GM23338 (cell line): Measurements from ENCODE around the gene CAMTA1. TPM values are rescaled to one million over a fixed set of nuclear protein-coding genes. Genes with fewer than 3 reads are reported as not detected.

Experiments used
- ATAC-seq: fragments of 200-7000 bp; cut with Tn5 transposase; 3 replicates; pipeline ENCODE4 v1.9.1; 2020
- DNase-seq: peaks from one replicate; pipeline ENCODE4 v3.0.0-alpha.2; 2015; ENCODE audit warnings: low spot score
- H2AFZ ChIP-seq: fragments of 200-600 bp; sonication (generic); 2 replicates; pipeline ENCODE4 v1.8.0; 2016; ENCODE audit warnings: antibody characterized with exemption, mild to moderate bottlenecking, moderate library complexity
- H3F3A ChIP-seq: fragments of 200-600 bp; sonication (generic); replicated peaks from 2 replicates; pipeline ENCODE4 v1.8.0; 2017; ENCODE audit warnings: antibody characterized with exemption, mixed run types, low read depth
- H3K27ac ChIP-seq: fragments of 200-600 bp; sonication (generic); 2 replicates; pipeline ENCODE4 v1.6.1; 2016; ENCODE audit warnings: low read depth
- H3K27me3 ChIP-seq: fragments of 200-600 bp; sonication (generic); 2 replicates; pipeline ENCODE4 v1.8.0; 2016; ENCODE audit warnings: mild to moderate bottlenecking, mixed run types, moderate library complexity; ENCODE audit not compliant: insufficient read depth
- H3K36me3 ChIP-seq: fragments of 200-600 bp; sonication (generic); 2 replicates; pipeline ENCODE4 v1.8.0; 2016; ENCODE audit warnings: mild to moderate bottlenecking; ENCODE audit not compliant: insufficient read depth
- H3K4me1 ChIP-seq: fragments of 200-600 bp; sonication (generic); 2 replicates; pipeline ENCODE4 v1.8.0; 2016; ENCODE audit warnings: mild to moderate bottlenecking, moderate library complexity; ENCODE audit not compliant: insufficient read depth
- H3K4me2 ChIP-seq: fragments of 200-600 bp; sonication (generic); 2 replicates; pipeline ENCODE4 v1.7.1; 2017; ENCODE audit warnings: mixed run types
- H3K4me3 ChIP-seq: fragments of 200-600 bp; sonication (generic); 2 replicates; pipeline ENCODE4 v1.6.1; 2016; ENCODE audit warnings: mixed run types
- H3K79me2 ChIP-seq: fragments of 200-600 bp; sonication (generic); replicated peaks from 2 replicates; pipeline ENCODE4 v1.8.0; 2017; ENCODE audit warnings: mild to moderate bottlenecking; ENCODE audit not compliant: insufficient read depth
- H3K9me2 ChIP-seq: fragments of 200-600 bp; sonication (generic); 2 replicates; pipeline ENCODE4 v1.8.0; 2017; ENCODE audit not compliant: insufficient read depth
- H4K20me1 ChIP-seq: fragments of 200-600 bp; sonication (generic); replicated peaks from 2 replicates; pipeline ENCODE4 v1.8.0; 2017; ENCODE audit warnings: mild to moderate bottlenecking; ENCODE audit not compliant: insufficient read depth
- H3K27ac Mint-ChIP-seq: 2 replicates; pipeline ENCODE4 v1.8.0; 2020; ENCODE audit warnings: inconsistent platforms, mild to moderate bottlenecking, moderate library complexity, mixed read lengths
- H3K27me3 Mint-ChIP-seq: 3 replicates; pipeline ENCODE4 v1.8.0; 2022; ENCODE audit warnings: low read depth, mild to moderate bottlenecking, moderate library complexity, mixed read lengths, inconsistent platforms; ENCODE audit not compliant: insufficient read depth, poor library complexity
- H3K36me3 Mint-ChIP-seq: 3 replicates; pipeline ENCODE4 v1.8.0; 2021; ENCODE audit warnings: low read depth, mild to moderate bottlenecking, inconsistent platforms, moderate library complexity, mixed read lengths
- H3K4me1 Mint-ChIP-seq: 3 replicates; pipeline ENCODE4 v1.8.0; 2020; ENCODE audit warnings: mild to moderate bottlenecking, inconsistent platforms, mixed read lengths
- H3K4me3 Mint-ChIP-seq: 3 replicates; pipeline ENCODE4 v1.8.0; 2021; ENCODE audit warnings: moderate library complexity, mild to moderate bottlenecking, inconsistent platforms, mixed read lengths
- H3K9me3 Mint-ChIP-seq: 3 replicates; pipeline ENCODE4 v1.8.0; 2020; ENCODE audit warnings: moderate library complexity, mild to moderate bottlenecking, inconsistent platforms, mixed read lengths
- CREB1 ChIP-seq: fragments of 250-450 bp; sonication (Bioruptor Pico); IDR thresholded peaks from 2 replicates; pipeline ENCODE4 v1.5.0; 2020; ENCODE audit warnings: low read depth, mild to moderate bottlenecking, moderate library complexity
- CTCF ChIP-seq, 2 experiments: fragments of 200-600 bp in 1 of 2; sonication (generic) in 1 of 2; conservative IDR thresholded peaks; 2 replicates each; pipeline versions ENCODE4 v1.5.1 to v1.6.1; 2016 to 2017; ENCODE audit warnings: antibody characterized with exemption in 2 of 2, low read depth in 2 of 2, mild to moderate bottlenecking in 2 of 2, moderate library complexity in 1 of 2
- EZH2 ChIP-seq: fragments of 200-600 bp; sonication (generic); IDR thresholded peaks from one replicate; pipeline ENCODE4 v1.8.0; 2017; ENCODE audit warnings: antibody characterized with exemption, mild to moderate bottlenecking, low read depth; ENCODE audit not compliant: unreplicated experiment
- JUNB ChIP-seq: IDR thresholded peaks from one replicate; pipeline ENCODE4 v1.6.1; 2016; ENCODE audit warnings: antibody characterized with exemption; ENCODE audit not compliant: unreplicated experiment
- NANOG ChIP-seq: IDR thresholded peaks from 2 replicates; pipeline ENCODE4 v1.6.1; 2016; ENCODE audit warnings: antibody characterized with exemption, borderline replicate concordance
- POLR2AphosphoS5 ChIP-seq: IDR thresholded peaks from 2 replicates; pipeline ENCODE4 v1.6.1; 2016; ENCODE audit warnings: antibody characterized with exemption, low read depth
- ZNF114 ChIP-seq: fragments of 250-450 bp; sonication (Bioruptor Pico); IDR thresholded peaks from 2 replicates; pipeline ENCODE4 v1.5.0; 2020; ENCODE audit warnings: mild to moderate bottlenecking, moderate library complexity
- ZNF331 ChIP-seq: fragments of 250-450 bp; sonication (Bioruptor Pico); IDR thresholded peaks from 2 replicates; pipeline ENCODE4 v1.5.0; 2020; ENCODE audit warnings: low read depth, mild to moderate bottlenecking, moderate library complexity
- polyA plus RNA-seq: library from polyadenylated mRNA; unstranded; fragments of >200 nt; fragmentation: Nextera tagmentation; extraction: Ambion mirVana; gene quantifications from 2 replicates; pipeline ENCODE4 v1.2.1, GENCODE V29; 2016
- total RNA-seq: library from RNA; depleted of rRNA; stranded (reverse); fragments of >200 nt; shearing (Covaris generic); gene quantifications from 2 replicates; pipeline ENCODE4 v1.2.3, GENCODE V29; 2014
- TF ChIP-seq, protein P1 (sequence below): fragments of 250-450 bp; sonication (Bioruptor Pico); IDR thresholded peaks from 2 replicates; pipeline ENCODE4 v1.5.0; 2020; ENCODE audit warnings: mild to moderate bottlenecking, moderate library complexity
- TF ChIP-seq, protein P2 (sequence below): IDR thresholded peaks from one replicate; pipeline ENCODE4 v1.6.1; 2018; ENCODE audit warnings: antibody characterized with exemption; ENCODE audit not compliant: unreplicated experiment

Gene CAMTA1
- total and polyA plus RNA-seq, 2 experiments from 2014 or later = 115 to 519 TPM

DNA sequence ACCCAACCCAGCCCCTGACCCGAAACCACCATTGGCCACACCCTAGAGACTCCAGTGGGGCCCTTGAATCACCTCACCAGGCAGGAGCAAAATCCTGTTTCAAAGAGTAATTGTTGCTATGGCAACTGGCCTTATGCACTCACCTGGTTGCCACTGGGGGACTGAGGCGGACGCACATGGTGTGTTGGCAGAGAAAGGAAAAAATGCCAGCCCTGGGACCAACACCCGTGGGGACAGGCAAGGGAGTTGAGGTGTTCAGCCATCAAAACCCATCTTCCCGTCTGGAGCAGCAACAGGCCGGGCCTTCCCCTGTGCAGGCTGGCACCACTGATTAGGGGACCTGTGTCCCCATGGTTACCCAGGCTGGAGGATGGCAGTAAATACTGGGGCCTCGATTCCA lies 590.1 kb downstream of the CAMTA1 start (continued):
- TF ChIP-seq, protein P1, sequence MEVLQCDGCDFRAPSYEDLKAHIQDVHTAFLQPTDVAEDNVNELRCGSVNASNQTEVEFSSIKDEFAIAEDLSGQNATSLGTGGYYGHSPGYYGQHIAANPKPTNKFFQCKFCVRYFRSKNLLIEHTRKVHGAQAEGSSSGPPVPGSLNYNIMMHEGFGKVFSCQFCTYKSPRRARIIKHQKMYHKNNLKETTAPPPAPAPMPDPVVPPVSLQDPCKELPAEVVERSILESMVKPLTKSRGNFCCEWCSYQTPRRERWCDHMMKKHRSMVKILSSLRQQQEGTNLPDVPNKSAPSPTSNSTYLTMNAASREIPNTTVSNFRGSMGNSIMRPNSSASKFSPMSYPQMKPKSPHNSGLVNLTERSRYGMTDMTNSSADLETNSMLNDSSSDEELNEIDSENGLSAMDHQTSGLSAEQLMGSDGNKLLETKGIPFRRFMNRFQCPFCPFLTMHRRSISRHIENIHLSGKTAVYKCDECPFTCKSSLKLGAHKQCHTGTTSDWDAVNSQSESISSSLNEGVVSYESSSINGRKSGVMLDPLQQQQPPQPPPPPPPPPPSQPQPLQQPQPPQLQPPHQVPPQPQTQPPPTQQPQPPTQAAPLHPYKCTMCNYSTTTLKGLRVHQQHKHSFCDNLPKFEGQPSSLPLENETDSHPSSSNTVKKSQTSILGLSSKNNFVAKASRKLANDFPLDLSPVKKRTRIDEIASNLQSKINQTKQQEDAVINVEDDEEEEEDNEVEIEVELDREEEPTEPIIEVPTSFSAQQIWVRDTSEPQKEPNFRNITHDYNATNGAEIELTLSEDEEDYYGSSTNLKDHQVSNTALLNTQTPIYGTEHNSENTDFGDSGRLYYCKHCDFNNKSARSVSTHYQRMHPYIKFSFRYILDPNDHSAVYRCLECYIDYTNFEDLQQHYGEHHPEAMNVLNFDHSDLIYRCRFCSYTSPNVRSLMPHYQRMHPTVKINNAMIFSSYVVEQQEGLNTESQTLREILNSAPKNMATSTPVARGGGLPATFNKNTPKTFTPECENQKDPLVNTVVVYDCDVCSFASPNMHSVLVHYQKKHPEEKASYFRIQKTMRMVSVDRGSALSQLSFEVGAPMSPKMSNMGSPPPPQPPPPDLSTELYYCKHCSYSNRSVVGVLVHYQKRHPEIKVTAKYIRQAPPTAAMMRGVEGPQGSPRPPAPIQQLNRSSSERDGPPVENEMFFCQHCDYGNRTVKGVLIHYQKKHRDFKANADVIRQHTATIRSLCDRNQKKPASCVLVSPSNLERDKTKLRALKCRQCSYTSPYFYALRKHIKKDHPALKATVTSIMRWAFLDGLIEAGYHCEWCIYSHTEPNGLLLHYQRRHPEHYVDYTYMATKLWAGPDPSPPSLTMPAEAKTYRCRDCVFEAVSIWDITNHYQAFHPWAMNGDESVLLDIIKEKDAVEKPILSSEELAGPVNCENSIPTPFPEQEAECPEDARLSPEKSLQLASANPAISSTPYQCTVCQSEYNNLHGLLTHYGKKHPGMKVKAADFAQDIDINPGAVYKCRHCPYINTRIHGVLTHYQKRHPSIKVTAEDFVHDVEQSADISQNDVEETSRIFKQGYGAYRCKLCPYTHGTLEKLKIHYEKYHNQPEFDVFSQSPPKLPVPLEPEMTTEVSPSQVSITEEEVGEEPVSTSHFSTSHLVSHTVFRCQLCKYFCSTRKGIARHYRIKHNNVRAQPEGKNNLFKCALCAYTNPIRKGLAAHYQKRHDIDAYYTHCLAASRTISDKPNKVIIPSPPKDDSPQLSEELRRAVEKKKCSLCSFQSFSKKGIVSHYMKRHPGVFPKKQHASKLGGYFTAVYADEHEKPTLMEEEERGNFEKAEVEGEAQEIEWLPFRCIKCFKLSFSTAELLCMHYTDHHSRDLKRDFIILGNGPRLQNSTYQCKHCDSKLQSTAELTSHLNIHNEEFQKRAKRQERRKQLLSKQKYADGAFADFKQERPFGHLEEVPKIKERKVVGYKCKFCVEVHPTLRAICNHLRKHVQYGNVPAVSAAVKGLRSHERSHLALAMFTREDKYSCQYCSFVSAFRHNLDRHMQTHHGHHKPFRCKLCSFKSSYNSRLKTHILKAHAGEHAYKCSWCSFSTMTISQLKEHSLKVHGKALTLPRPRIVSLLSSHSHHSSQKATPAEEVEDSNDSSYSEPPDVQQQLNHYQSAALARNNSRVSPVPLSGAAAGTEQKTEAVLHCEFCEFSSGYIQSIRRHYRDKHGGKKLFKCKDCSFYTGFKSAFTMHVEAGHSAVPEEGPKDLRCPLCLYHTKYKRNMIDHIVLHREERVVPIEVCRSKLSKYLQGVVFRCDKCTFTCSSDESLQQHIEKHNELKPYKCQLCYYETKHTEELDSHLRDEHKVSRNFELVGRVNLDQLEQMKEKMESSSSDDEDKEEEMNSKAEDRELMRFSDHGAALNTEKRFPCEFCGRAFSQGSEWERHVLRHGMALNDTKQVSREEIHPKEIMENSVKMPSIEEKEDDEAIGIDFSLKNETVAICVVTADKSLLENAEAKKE (CRISPR knock-in tag) = no peak
- TF ChIP-seq EZH2 = no peak

- Mint-ChIP-seq H3K27me3 (peaks cover 9% of the 10 kb centered on the region), H3K27ac (no peak overlapping the region), H3K4me1 (peaks cover 45% of the 10 kb centered on the region), H3K36me3 (no peaks in the 10 kb centered on the region), H3K4me3 (no peak overlapping the region), H3K9me3 (no peaks in the 10 kb centered on the region)
- H2AFZ ChIP-seq = no peak overlapping the region
- H3K79me2 ChIP-seq = no peaks in the 10 kb centered on the region
- TF ChIP-seq EZH2 (no peak), CTCF (conservative IDR thresholded peaks at IDR 0.05; ENCODE audit: low read depth in 2 of 2) (no peak), ZNF114 (CRISPR knock-in tag) (no peak), JUNB (no peak), POLR2AphosphoS5 (no peak), NANOG (no peak), ZNF331 (CRISPR knock-in tag) (no peak), CREB1 (no peak)
- TF ChIP-seq, protein P2, sequence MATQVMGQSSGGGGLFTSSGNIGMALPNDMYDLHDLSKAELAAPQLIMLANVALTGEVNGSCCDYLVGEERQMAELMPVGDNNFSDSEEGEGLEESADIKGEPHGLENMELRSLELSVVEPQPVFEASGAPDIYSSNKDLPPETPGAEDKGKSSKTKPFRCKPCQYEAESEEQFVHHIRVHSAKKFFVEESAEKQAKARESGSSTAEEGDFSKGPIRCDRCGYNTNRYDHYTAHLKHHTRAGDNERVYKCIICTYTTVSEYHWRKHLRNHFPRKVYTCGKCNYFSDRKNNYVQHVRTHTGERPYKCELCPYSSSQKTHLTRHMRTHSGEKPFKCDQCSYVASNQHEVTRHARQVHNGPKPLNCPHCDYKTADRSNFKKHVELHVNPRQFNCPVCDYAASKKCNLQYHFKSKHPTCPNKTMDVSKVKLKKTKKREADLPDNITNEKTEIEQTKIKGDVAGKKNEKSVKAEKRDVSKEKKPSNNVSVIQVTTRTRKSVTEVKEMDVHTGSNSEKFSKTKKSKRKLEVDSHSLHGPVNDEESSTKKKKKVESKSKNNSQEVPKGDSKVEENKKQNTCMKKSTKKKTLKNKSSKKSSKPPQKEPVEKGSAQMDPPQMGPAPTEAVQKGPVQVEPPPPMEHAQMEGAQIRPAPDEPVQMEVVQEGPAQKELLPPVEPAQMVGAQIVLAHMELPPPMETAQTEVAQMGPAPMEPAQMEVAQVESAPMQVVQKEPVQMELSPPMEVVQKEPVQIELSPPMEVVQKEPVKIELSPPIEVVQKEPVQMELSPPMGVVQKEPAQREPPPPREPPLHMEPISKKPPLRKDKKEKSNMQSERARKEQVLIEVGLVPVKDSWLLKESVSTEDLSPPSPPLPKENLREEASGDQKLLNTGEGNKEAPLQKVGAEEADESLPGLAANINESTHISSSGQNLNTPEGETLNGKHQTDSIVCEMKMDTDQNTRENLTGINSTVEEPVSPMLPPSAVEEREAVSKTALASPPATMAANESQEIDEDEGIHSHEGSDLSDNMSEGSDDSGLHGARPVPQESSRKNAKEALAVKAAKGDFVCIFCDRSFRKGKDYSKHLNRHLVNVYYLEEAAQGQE = no peak
- H3K36me3 ChIP-seq = no peaks in the 10 kb centered on the region
- H3F3A ChIP-seq = no peaks in the 10 kb centered on the region
- peaks cover 19% of the 10 kb centered on the region for H3K4me1 ChIP-seq
- no peaks in the 10 kb centered on the region for H4K20me1 ChIP-seq
- no peak for DNase-seq
- H3K9me2 ChIP-seq = no peaks in the 10 kb centered on the region
- no peak for ATAC-seq
- H3K27me3 ChIP-seq = no peaks in the 10 kb centered on the region
- H3K4me3 ChIP-seq = no peak overlapping the region
- no peak overlapping the region for H3K27ac ChIP-seq
- no peak overlapping the region for H3K4me2 ChIP-seq
Observed at GRCh38 chr1:7375781-7376660, 590.8 kb downstream of the CAMTA1 start.
